ENCODE data around the gene TMEM185B.

Gene TMEM185B

GRCh38 chr2:120238728-120239487 lies 15.7 kb upstream of the TMEM185B start:
- TF ChIP-seq EP300 (IDR thresholded peaks at IDR 0.05; ENCODE audit: borderline replicate concordance) (no peak), MAX (IDR thresholded peaks at IDR 0.05) (no peak), CREB1 (IDR thresholded peaks at IDR 0.05; ENCODE audit: low read depth) (no peak), FOXM1 (IDR thresholded peaks at IDR 0.05; ENCODE audit: borderline replicate concordance, low read depth) (no peak), RAD21 (IDR thresholded peaks at IDR 0.05; ENCODE audit: low read depth) (no peak), TCF12 (IDR thresholded peaks at IDR 0.05; ENCODE audit: low read depth) (no peak), YY1 (IDR thresholded peaks at IDR 0.05; ENCODE audit: low read depth) (no peak), TAF1 (IDR thresholded peaks at IDR 0.05; ENCODE audit: low read depth) (no peak), ZBTB7A (IDR thresholded peaks at IDR 0.05; ENCODE audit: low read depth) (no peak), EGR1 (IDR thresholded peaks at IDR 0.05) (no peak), NFIC (IDR thresholded peaks at IDR 0.05) (no peak), TEAD4 (IDR thresholded peaks at IDR 0.05) (no peak), CEBPB (IDR thresholded peaks at IDR 0.05) (no peak), REST (IDR thresholded peaks at IDR 0.05; ENCODE audit: low read depth) (no peak), USF1 (IDR thresholded peaks at IDR 0.05) (no peak)

DNA sequence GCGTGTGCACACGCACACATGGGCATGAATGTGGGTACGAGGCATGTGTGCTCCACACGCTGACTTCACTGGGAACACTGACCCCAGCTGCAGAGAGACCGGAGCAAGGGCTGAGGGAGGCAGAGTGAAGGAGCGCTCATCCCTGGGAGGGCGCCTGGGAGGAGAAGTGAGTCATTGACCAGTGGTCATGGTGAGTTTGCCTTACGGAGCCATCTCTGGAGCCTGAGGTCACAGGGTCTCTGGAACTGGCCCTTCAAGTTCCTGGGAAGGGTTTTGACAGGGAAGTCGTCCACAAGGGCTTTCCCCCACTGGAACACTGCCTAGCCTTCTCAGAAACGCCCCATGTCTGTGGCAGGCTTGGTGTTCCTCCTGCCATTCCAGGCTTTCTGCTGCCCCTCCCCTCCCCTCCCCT lies 14.3 kb upstream of the TMEM185B start:
- TF ChIP-seq REST (IDR thresholded peaks at IDR 0.05; ENCODE audit: low read depth) (no peak), YY1 (IDR thresholded peaks at IDR 0.05; ENCODE audit: low read depth) (no peak), TAF1 (IDR thresholded peaks at IDR 0.05; ENCODE audit: low read depth) (no peak), RAD21 (IDR thresholded peaks at IDR 0.05; ENCODE audit: low read depth) (no peak), TEAD4 (IDR thresholded peaks at IDR 0.05) (no peak), CREB1 (IDR thresholded peaks at IDR 0.05; ENCODE audit: low read depth) (no peak), CEBPB (IDR thresholded peaks at IDR 0.05) (no peak), TCF12 (IDR thresholded peaks at IDR 0.05; ENCODE audit: low read depth) (no peak), NFIC (IDR thresholded peaks at IDR 0.05) (no peak), EGR1 (IDR thresholded peaks at IDR 0.05) (no peak), USF1 (IDR thresholded peaks at IDR 0.05) (no peak), FOXM1 (IDR thresholded peaks at IDR 0.05; ENCODE audit: borderline replicate concordance, low read depth) (no peak), EP300 (IDR thresholded peaks at IDR 0.05; ENCODE audit: borderline replicate concordance) (no peak), ZBTB7A (IDR thresholded peaks at IDR 0.05; ENCODE audit: low read depth) (no peak), MAX (IDR thresholded peaks at IDR 0.05) (no peak)

GRCh38 chr2:120236791-120237190 lies 13.6 kb upstream of the TMEM185B start:
- TF ChIP-seq TAF1 (IDR thresholded peaks at IDR 0.05; ENCODE audit: low read depth) (no peak), EP300 (IDR thresholded peaks at IDR 0.05; ENCODE audit: borderline replicate concordance) (no peak), TEAD4 (IDR thresholded peaks at IDR 0.05) (no peak), ZBTB7A (IDR thresholded peaks at IDR 0.05; ENCODE audit: low read depth) (no peak), CEBPB (IDR thresholded peaks at IDR 0.05) (no peak), FOXM1 (IDR thresholded peaks at IDR 0.05; ENCODE audit: borderline replicate concordance, low read depth) (no peak), YY1 (IDR thresholded peaks at IDR 0.05; ENCODE audit: low read depth) (no peak), EGR1 (IDR thresholded peaks at IDR 0.05) (no peak), USF1 (IDR thresholded peaks at IDR 0.05) (no peak), TCF12 (IDR thresholded peaks at IDR 0.05; ENCODE audit: low read depth) (no peak), NFIC (IDR thresholded peaks at IDR 0.05) (no peak), MAX (IDR thresholded peaks at IDR 0.05) (no peak), RAD21 (IDR thresholded peaks at IDR 0.05; ENCODE audit: low read depth) (no peak), REST (IDR thresholded peaks at IDR 0.05; ENCODE audit: low read depth) (no peak), CREB1 (IDR thresholded peaks at IDR 0.05; ENCODE audit: low read depth) (no peak)

Measured in Ishikawa (cell line).